SK-N-SH (cell line): Measurements from ENCODE around the gene RAI14. TPM values are rescaled to one million over a fixed set of nuclear protein-coding genes. Genes with fewer than 3 reads are reported as not detected.

Experiments
- CTCF ChIA-PET: fragments of 300-600, 350-600 bp; formaldehyde crosslinking; extraction: SDS; loops from one replicate; lab custom pipeline; 2021; lab: Yijun Ruan, JAX
- POLR2A ChIA-PET: fragments of 350-600 bp; sonication (Branson Sonifier 250); formaldehyde crosslinking; extraction: SDS; loops from one replicate; lab custom pipeline; 2020; ENCODE audit warnings: antibody characterized with exemption, inconsistent platforms; lab: Yijun Ruan, JAX
- DNase-seq: peaks from one replicate; pipeline ENCODE4 v3.0.0; 2012
- H2AFZ ChIP-seq: fragments of 200-600 bp; sonication (generic); 2 replicates; pipeline ENCODE4 v1.8.1; 2016; ENCODE audit warnings: antibody characterized with exemption, mild to moderate bottlenecking, low read depth
- H3F3A ChIP-seq: fragments of 200-600 bp; sonication (generic); replicated peaks from 2 replicates; pipeline ENCODE3; 2016; ENCODE audit warnings: antibody characterized with exemption, mild to moderate bottlenecking; ENCODE audit not compliant: insufficient read depth
- H3K27ac ChIP-seq, 2 experiments: fragments of 200-500 bp in 1 of 2; fragments of 200-600 bp in 1 of 2; sonication (Bioruptor generic) in 1 of 2; sonication (generic), shearing (Covaris generic) in 1 of 2; 2 replicates each; pipeline versions ENCODE4 v1.5.1 to v1.6.1; 2014 to 2016; ENCODE audit warnings: low read depth in 2 of 2, inconsistent platforms in 1 of 2, low read length in 1 of 2, mild to moderate bottlenecking in 1 of 2, mixed read lengths in 1 of 2
- H3K27me3 ChIP-seq: fragments of 200-600 bp; sonication (generic), shearing (Covaris generic); 2 replicates; pipeline ENCODE4 v1.6.1; 2016; ENCODE audit warnings: mixed run types; ENCODE audit not compliant: insufficient read depth
- H3K36me3 ChIP-seq, 2 experiments: fragments of 200-500 bp in 1 of 2; fragments of 200-600 bp in 1 of 2; sonication (Bioruptor generic) in 1 of 2; sonication (generic) in 1 of 2; replicated peaks in 1 of 2; 2 replicates each; pipeline versions ENCODE3 to v1.5.1; 2014 to 2016; ENCODE audit warnings: low read length in 1 of 2, mild to moderate bottlenecking in 1 of 2; ENCODE audit not compliant: insufficient read depth in 2 of 2, control insufficient read depth in 1 of 2
- H3K4me1 ChIP-seq, 2 experiments: fragments of 200-500 bp in 1 of 2; fragments of 200-600 bp in 1 of 2; sonication (Bioruptor generic) in 1 of 2; sonication (generic), shearing (Covaris generic) in 1 of 2; 2 replicates each; pipeline versions ENCODE4 v1.5.1 to v1.6.1; 2014 to 2016; ENCODE audit warnings: low read depth in 1 of 2, low read length in 1 of 2, mixed run types in 1 of 2; ENCODE audit not compliant: insufficient read depth in 2 of 2, control insufficient read depth in 1 of 2
- H3K4me2 ChIP-seq: fragments of 200-600 bp; sonication (generic), shearing (Covaris generic); 2 replicates; pipeline ENCODE4 v1.6.1; 2017; ENCODE audit warnings: mixed run types
- H3K4me3 ChIP-seq, 2 experiments: fragments of 200-500 bp in 1 of 2; fragments of 200-600 bp in 1 of 2; sonication (Bioruptor generic) in 1 of 2; sonication (generic), shearing (Covaris generic) in 1 of 2; 2 replicates each; pipeline versions ENCODE4 v1.5.1 to v1.8.1; 2014 to 2016; ENCODE audit warnings: low read depth in 2 of 2, inconsistent platforms in 1 of 2, low read length in 1 of 2, mild to moderate bottlenecking in 1 of 2, mixed read lengths in 1 of 2, moderate library complexity in 1 of 2
- H3K79me2 ChIP-seq: fragments of 200-600 bp; sonication (generic); 2 replicates; pipeline ENCODE4 v1.8.1; 2017; ENCODE audit warnings: mild to moderate bottlenecking; ENCODE audit not compliant: insufficient read depth
- H3K9ac ChIP-seq: fragments of 200-600 bp; sonication (generic); 2 replicates; pipeline ENCODE4 v1.6.1; 2017; ENCODE audit warnings: mixed run types
- H3K9me2 ChIP-seq: fragments of 200-600 bp; sonication (generic); 2 replicates; pipeline ENCODE4 v1.6.1; 2017; ENCODE audit warnings: mixed run types
- H3K9me3 ChIP-seq: fragments of 200-600 bp; sonication (generic); 2 replicates; pipeline ENCODE4 v1.6.1; 2017; ENCODE audit warnings: mixed run types, mild to moderate bottlenecking, moderate library complexity
- H4K20me1 ChIP-seq: fragments of 200-600 bp; sonication (generic); 2 replicates; pipeline ENCODE4 v1.6.1; 2017; ENCODE audit warnings: mild to moderate bottlenecking, mixed run types; ENCODE audit not compliant: insufficient read depth
- CTCF ChIP-seq: fragments of 200-600 bp; sonication (generic); IDR thresholded peaks from 2 replicates; pipeline ENCODE4 v1.6.1; 2017; ENCODE audit warnings: antibody characterized with exemption, mild to moderate bottlenecking, moderate library complexity
- ELF1 ChIP-seq: IDR thresholded peaks from 2 replicates; pipeline ENCODE4 v1.4.0; 2012
- EP300 ChIP-seq, 2 experiments: IDR thresholded peaks; 2 replicates each; pipeline versions ENCODE4 v1.4.0 to v1.6.1; 2012; ENCODE audit warnings: borderline replicate concordance in 1 of 2, low read depth in 1 of 2, low read length in 1 of 2
- FOSL2 ChIP-seq: IDR thresholded peaks from 2 replicates; pipeline ENCODE4 v1.4.0; 2012; ENCODE audit warnings: low read depth, mild to moderate bottlenecking, moderate library complexity, borderline replicate concordance
- FOXJ3 ChIP-seq: sonication (generic); formaldehyde crosslinking; IDR thresholded peaks from 2 replicates; pipeline ENCODE4 v1.5.1; 2020; ENCODE audit warnings: mild to moderate bottlenecking, missing genetic modification reagents
- MEF2A ChIP-seq: IDR thresholded peaks from 2 replicates; pipeline ENCODE4 v1.4.0; 2012; ENCODE audit warnings: low read depth, borderline replicate concordance
- PBX3 ChIP-seq: IDR thresholded peaks from 2 replicates; pipeline ENCODE4; 2012
- POLR2AphosphoS5 ChIP-seq: IDR thresholded peaks from 2 replicates; pipeline ENCODE4 v1.6.1; 2012; ENCODE audit warnings: low read depth, low read length
- RCOR1 ChIP-seq: fragments of 150-350 bp; IDR thresholded peaks from 2 replicates; pipeline ENCODE4 v1.6.1; 2017; ENCODE audit warnings: antibody characterized with exemption, low read length
- REST ChIP-seq: IDR thresholded peaks from 2 replicates; pipeline ENCODE4 v1.6.1; 2012; ENCODE audit warnings: mild to moderate bottlenecking, low read depth, low read length, moderate library complexity
- RFX5 ChIP-seq: IDR thresholded peaks from 2 replicates; pipeline ENCODE4 v1.6.1; 2012; ENCODE audit warnings: mild to moderate bottlenecking, improper control_type of control experiment, low read length
- RXRA ChIP-seq: IDR thresholded peaks from 2 replicates; pipeline ENCODE4 v1.4.0; 2012; ENCODE audit warnings: low read depth, mild to moderate bottlenecking, borderline replicate concordance
- SIN3A ChIP-seq: IDR thresholded peaks from 2 replicates; pipeline ENCODE4 v1.6.1; 2012; ENCODE audit warnings: low read depth, mild to moderate bottlenecking, low read length, moderate library complexity, borderline replicate concordance
- USF1 ChIP-seq: IDR thresholded peaks from 2 replicates; pipeline ENCODE4 v1.4.0; 2012; ENCODE audit warnings: low read depth, borderline replicate concordance
- YY1 ChIP-seq: IDR thresholded peaks from 2 replicates; pipeline ENCODE4 v1.4.0; 2012; ENCODE audit warnings: low read depth, mild to moderate bottlenecking
- WGBS: methylation state at CpG from one replicate; pipeline ENCODE4 v1.1.6; 2017; ENCODE audit warnings: low lambda C conversion rate; 5-methylcytosine and 5-hydroxymethylcytosine counted together
- polyA plus RNA-seq, 3 experiments: library from polyadenylated mRNA; depleted of rRNA; stranded (reverse); fragments of >200 nt; gene quantifications; 2 replicates each; pipeline ENCODE4 v1.2.3, GENCODE V29; 2012
- TF ChIP-seq, protein P1 (sequence below): IDR thresholded peaks from 2 replicates; pipeline ENCODE4 v1.4.0; 2012; ENCODE audit warnings: low read depth
- TF ChIP-seq, protein P2 (sequence below): IDR thresholded peaks from 2 replicates; pipeline ENCODE4 v1.4.0; 2012; ENCODE audit warnings: low read depth, borderline replicate concordance

The RAI14 gene
- polyA plus RNA-seq, 1 of the 3 experiments (the other 2 are of a cell fraction): 53.2 TPM

- peak overlapping the region in 1 of 2 experiments; percentile 99; a peak in 3 of 4 replicates for H3K27ac ChIP-seq
- no peak overlapping the region for H2AFZ ChIP-seq
- POLR2A ChIA-PET: no interaction called here
- TF ChIP-seq USF1 (no peak), POLR2AphosphoS5 (no peak), FOXJ3 (CRISPR knock-in tag) (no peak), MEF2A (no peak), PBX3 (no peak), CTCF (no peak), ELF1 (no peak), RXRA (no peak), SIN3A (no peak), RFX5 (no peak), RCOR1 (no peak), YY1 (no peak), REST (no peak), FOSL2 (no peak), EP300 (IDR thresholded peaks at IDR 0.05; ENCODE audit: borderline replicate concordance in 1 of 2, low read depth in 1 of 2, low read length in 1 of 2) (no peak)
- TF ChIP-seq, protein P1, sequence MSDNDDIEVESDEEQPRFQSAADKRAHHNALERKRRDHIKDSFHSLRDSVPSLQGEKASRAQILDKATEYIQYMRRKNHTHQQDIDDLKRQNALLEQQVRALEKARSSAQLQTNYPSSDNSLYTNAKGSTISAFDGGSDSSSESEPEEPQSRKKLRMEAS: no peak
- TF ChIP-seq, protein P2, sequence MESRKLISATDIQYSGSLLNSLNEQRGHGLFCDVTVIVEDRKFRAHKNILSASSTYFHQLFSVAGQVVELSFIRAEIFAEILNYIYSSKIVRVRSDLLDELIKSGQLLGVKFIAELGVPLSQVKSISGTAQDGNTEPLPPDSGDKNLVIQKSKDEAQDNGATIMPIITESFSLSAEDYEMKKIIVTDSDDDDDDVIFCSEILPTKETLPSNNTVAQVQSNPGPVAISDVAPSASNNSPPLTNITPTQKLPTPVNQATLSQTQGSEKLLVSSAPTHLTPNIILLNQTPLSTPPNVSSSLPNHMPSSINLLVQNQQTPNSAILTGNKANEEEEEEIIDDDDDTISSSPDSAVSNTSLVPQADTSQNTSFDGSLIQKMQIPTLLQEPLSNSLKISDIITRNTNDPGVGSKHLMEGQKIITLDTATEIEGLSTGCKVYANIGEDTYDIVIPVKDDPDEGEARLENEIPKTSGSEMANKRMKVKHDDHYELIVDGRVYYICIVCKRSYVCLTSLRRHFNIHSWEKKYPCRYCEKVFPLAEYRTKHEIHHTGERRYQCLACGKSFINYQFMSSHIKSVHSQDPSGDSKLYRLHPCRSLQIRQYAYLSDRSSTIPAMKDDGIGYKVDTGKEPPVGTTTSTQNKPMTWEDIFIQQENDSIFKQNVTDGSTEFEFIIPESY: no peak
- TF ChIP-seq, all 33 proteins: peak for 0
- peaks cover 0 to 16% of the 10 kb centered on the region in 2 experiments for H3K36me3 ChIP-seq
- 0 out of 2 replicates have a peak overlapping the region, but pooled peaks have one; percentile 12 for H3K4me2 ChIP-seq
- no peaks in the 10 kb centered on the region for H4K20me1 ChIP-seq
- no peak overlapping the region for H3K4me3 ChIP-seq
- peaks cover 0 to 46% of the 10 kb centered on the region in 2 experiments; a peak in 2 of 4 replicates for H3K4me1 ChIP-seq
- H3K9me2 ChIP-seq: no peaks in the 10 kb centered on the region
- CTCF ChIA-PET: no interaction called here
- peaks cover 89% of the 10 kb centered on the region for H3K79me2 ChIP-seq
- no peaks in the 10 kb centered on the region for H3K27me3 ChIP-seq
- H3K9ac ChIP-seq: peak overlapping the region; percentile 77; the same call in 1 of the 2 replicates
- H3F3A ChIP-seq: peaks cover 33% of the 10 kb centered on the region
- no peak for DNase-seq
- no peaks in the 10 kb centered on the region for H3K9me3 ChIP-seq
- 79% methylated on average over 8 of the region's 8 CpGs for WGBS
Measured at GRCh38 chr5:34719029-34719428, 62.9 kb downstream of the RAI14 start.
